Measurements from ENCODE around the gene VENTX. TPM values are rescaled to one million over a fixed set of nuclear protein-coding genes. Genes with fewer than 3 reads are reported as not detected.

Gene VENTX
- total RNA-seq, 1 experiment from 2014 or later = not detected

DNA sequence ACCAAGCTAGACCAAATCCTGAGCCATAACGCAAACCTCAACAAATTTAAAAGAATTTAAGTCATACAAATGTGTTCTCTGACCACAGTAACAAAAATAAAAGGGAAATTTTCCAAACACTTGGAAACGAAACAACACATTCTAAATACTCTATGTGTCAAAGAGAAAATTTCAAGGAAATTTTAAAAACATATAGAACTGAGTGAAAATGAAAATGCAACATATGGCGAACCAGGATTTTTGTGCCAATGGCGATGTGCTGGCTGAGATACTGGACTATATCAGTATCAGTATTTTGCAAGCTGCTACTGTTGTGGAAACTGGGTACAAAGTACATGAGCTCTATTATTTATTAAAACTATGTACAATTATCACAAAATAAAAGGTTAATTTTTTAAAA lies 43.5 kb upstream of the VENTX start:
- BruUV-seq (replicated peaks) = no TSS peak
- DNase-seq (ENCODE audit: low read depth, low spot score) (no peak), ATAC-seq (no peak)
- Histone ChIP-seq H3K4me1 (ENCODE audit: control insufficient read depth, insufficient read depth, low read length) (no peaks in the 10 kb centered on the region), H3K36me3 (ENCODE audit: control insufficient read depth, insufficient read depth, low read length) (no peaks in the 10 kb centered on the region), H3K4me3 (ENCODE audit: low read depth in 2 of 2, low read length in 2 of 2) (no peak overlapping the region), H3K27ac (ENCODE audit: low read length) (no peak overlapping the region), H3K27me3 (ENCODE audit: control insufficient read depth, insufficient read depth, low read length) (peaks cover 8% of the 10 kb centered on the region), H3K9me3 (ENCODE audit: control insufficient read depth, insufficient read depth, low read depth, low read length) (no peaks in the 10 kb centered on the region)
- intact Hi-C loops (cut with micrococcal nuclease; ENCODE audit: unreplicated experiment) = no loop called here
- ChIA-PET POLR2A (no interaction called here), CTCF (no interaction called here)
- in situ Hi-C loops (cut with HindIII; ENCODE audit: low pct_unique_long_range_greater_than_20kb, low sequenced_read_pairs) = no loop called here
- TF ChIP-seq, protein P1, sequence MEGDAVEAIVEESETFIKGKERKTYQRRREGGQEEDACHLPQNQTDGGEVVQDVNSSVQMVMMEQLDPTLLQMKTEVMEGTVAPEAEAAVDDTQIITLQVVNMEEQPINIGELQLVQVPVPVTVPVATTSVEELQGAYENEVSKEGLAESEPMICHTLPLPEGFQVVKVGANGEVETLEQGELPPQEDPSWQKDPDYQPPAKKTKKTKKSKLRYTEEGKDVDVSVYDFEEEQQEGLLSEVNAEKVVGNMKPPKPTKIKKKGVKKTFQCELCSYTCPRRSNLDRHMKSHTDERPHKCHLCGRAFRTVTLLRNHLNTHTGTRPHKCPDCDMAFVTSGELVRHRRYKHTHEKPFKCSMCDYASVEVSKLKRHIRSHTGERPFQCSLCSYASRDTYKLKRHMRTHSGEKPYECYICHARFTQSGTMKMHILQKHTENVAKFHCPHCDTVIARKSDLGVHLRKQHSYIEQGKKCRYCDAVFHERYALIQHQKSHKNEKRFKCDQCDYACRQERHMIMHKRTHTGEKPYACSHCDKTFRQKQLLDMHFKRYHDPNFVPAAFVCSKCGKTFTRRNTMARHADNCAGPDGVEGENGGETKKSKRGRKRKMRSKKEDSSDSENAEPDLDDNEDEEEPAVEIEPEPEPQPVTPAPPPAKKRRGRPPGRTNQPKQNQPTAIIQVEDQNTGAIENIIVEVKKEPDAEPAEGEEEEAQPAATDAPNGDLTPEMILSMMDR (IDR thresholded peaks at IDR 0.05) = no peak
- TF ChIP-seq TCF7L2 (IDR thresholded peaks at IDR 0.05; ENCODE audit: low read depth, low read length) = no peak
- TF ChIP-seq, protein P2, sequence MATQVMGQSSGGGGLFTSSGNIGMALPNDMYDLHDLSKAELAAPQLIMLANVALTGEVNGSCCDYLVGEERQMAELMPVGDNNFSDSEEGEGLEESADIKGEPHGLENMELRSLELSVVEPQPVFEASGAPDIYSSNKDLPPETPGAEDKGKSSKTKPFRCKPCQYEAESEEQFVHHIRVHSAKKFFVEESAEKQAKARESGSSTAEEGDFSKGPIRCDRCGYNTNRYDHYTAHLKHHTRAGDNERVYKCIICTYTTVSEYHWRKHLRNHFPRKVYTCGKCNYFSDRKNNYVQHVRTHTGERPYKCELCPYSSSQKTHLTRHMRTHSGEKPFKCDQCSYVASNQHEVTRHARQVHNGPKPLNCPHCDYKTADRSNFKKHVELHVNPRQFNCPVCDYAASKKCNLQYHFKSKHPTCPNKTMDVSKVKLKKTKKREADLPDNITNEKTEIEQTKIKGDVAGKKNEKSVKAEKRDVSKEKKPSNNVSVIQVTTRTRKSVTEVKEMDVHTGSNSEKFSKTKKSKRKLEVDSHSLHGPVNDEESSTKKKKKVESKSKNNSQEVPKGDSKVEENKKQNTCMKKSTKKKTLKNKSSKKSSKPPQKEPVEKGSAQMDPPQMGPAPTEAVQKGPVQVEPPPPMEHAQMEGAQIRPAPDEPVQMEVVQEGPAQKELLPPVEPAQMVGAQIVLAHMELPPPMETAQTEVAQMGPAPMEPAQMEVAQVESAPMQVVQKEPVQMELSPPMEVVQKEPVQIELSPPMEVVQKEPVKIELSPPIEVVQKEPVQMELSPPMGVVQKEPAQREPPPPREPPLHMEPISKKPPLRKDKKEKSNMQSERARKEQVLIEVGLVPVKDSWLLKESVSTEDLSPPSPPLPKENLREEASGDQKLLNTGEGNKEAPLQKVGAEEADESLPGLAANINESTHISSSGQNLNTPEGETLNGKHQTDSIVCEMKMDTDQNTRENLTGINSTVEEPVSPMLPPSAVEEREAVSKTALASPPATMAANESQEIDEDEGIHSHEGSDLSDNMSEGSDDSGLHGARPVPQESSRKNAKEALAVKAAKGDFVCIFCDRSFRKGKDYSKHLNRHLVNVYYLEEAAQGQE (IDR thresholded peaks at IDR 0.05; ENCODE audit: insufficient read depth in 1 of 2, low read depth in 2 of 2, low read length in 1 of 2) = no peak
- no peak for TF ChIP-seq POLR2AphosphoS5 (IDR thresholded peaks at IDR 0.05; ENCODE audit: low read depth, low read length)
- no peak for TF ChIP-seq SIN3A (IDR thresholded peaks at IDR 0.05; ENCODE audit: borderline replicate concordance, insufficient read depth, low read depth, low read length)

DNA sequence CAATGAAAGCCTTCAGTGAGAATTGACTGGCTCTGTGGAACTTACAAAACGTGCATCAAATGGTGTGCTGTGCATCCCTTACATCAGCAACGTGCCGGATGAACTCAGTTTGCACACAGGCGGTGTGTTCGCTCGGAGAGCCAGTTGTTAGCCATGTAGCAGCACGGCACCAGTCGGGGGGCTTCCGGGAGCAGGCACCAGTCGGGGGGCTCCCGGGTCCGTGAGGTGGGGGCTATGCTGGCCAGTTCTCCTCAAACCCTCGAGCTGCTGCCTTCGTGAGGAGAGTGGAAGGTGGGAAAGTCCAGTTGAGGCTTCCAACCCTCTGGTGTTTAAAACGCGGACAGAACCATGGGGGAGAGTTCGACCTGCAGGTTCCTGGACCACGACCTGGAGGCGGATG lies 42.6 kb upstream of the VENTX start:
- H3K4me3 ChIP-seq (ENCODE audit: low read depth in 2 of 2, low read length in 2 of 2) = no peak overlapping the region
- ATAC-seq (no peak), DNase-seq (ENCODE audit: low read depth, low spot score) (no peak)
- ChIA-PET POLR2A (no interaction called here), CTCF (no interaction called here)
- no peaks in the 10 kb centered on the region for H3K4me1 ChIP-seq (ENCODE audit: control insufficient read depth, insufficient read depth, low read length)
- H3K27ac ChIP-seq (ENCODE audit: low read length) = no peak overlapping the region
- no peaks in the 10 kb centered on the region for H3K9me3 ChIP-seq (ENCODE audit: control insufficient read depth, insufficient read depth, low read depth, low read length)
- peaks cover 8% of the 10 kb centered on the region for H3K27me3 ChIP-seq (ENCODE audit: control insufficient read depth, insufficient read depth, low read length)
- intact Hi-C loops (cut with micrococcal nuclease; ENCODE audit: unreplicated experiment) = no loop called here
- in situ Hi-C loops (cut with HindIII; ENCODE audit: low pct_unique_long_range_greater_than_20kb, low sequenced_read_pairs) = no loop called here
- H3K36me3 ChIP-seq (ENCODE audit: control insufficient read depth, insufficient read depth, low read length) = no peaks in the 10 kb centered on the region
- BruUV-seq (replicated peaks) = no TSS peak
- no peak for TF ChIP-seq TCF7L2 (IDR thresholded peaks at IDR 0.05; ENCODE audit: low read depth, low read length)
- TF ChIP-seq, protein P1 (IDR thresholded peaks at IDR 0.05) = no peak

DNA sequence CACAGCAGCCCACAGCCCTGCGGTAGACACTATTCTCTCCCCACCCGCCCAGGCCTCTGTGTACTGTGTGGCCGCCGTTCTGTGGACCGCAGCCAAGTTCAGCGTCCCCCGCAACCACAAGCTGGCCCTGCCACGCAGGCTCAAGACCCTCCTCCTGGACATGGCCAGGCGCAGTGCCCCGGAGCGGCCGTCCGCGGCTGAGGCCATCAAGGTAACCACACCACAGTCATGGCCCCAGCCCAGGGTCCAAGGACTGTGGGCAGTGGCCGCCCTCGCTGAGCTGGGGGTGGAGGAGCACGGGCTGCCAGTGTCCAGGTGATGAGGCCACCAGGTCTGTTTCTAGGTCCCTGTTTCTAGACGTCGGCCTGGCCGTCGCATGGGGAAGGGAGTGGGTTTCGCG lies 42.0 kb upstream of the VENTX start:
- no peak for ATAC-seq
- no peaks in the 10 kb centered on the region for H3K9me3 ChIP-seq (ENCODE audit: control insufficient read depth, insufficient read depth, low read depth, low read length)
- H3K4me3 ChIP-seq (ENCODE audit: low read depth in 2 of 2, low read length in 2 of 2) = no peak overlapping the region
- H3K27me3 ChIP-seq (ENCODE audit: control insufficient read depth, insufficient read depth, low read length) = peaks cover 8% of the 10 kb centered on the region
- POLR2A ChIA-PET = no interaction called here
- no peaks in the 10 kb centered on the region for H3K36me3 ChIP-seq (ENCODE audit: control insufficient read depth, insufficient read depth, low read length)
- H3K27ac ChIP-seq (ENCODE audit: low read length) = no peak overlapping the region
- intact Hi-C loops (cut with micrococcal nuclease; ENCODE audit: unreplicated experiment) = no loop called here
- in situ Hi-C loops (cut with HindIII; ENCODE audit: low pct_unique_long_range_greater_than_20kb, low sequenced_read_pairs) = no loop called here
- no TSS peak for BruUV-seq (replicated peaks)
- CTCF ChIA-PET = no interaction called here
- no peak for DNase-seq (ENCODE audit: low read depth, low spot score)
- H3K4me1 ChIP-seq (ENCODE audit: control insufficient read depth, insufficient read depth, low read length) = no peaks in the 10 kb centered on the region
- TF ChIP-seq, protein P1 (IDR thresholded peaks at IDR 0.05) = no peak
- TF ChIP-seq, protein P2 (IDR thresholded peaks at IDR 0.05; ENCODE audit: insufficient read depth in 1 of 2, low read depth in 2 of 2, low read length in 1 of 2) = no peak
- TF ChIP-seq POLR2AphosphoS5 (IDR thresholded peaks at IDR 0.05; ENCODE audit: low read depth, low read length) (no peak), SIN3A (IDR thresholded peaks at IDR 0.05; ENCODE audit: borderline replicate concordance, insufficient read depth, low read depth, low read length) (no peak), TCF7L2 (IDR thresholded peaks at IDR 0.05; ENCODE audit: low read depth, low read length) (no peak)

Data from Panc1 (cell line).